IMR-90 (cell line): ENCODE results near the gene CHP2.

Source experiments
- CTCF ChIP-seq: conservative IDR thresholded peaks from 2 replicates; pipeline ENCODE4 v1.5.1; 2012; ENCODE audit warnings: mild to moderate bottlenecking, low read depth, low read length, improper control_type of control experiment
- FOS ChIP-seq: fragments of 150-350 bp; IDR thresholded peaks from 2 replicates; pipeline ENCODE4 v1.6.1; 2016; ENCODE audit warnings: low read depth, low read length
- MAFK ChIP-seq: IDR thresholded peaks from 2 replicates; pipeline ENCODE4 v1.6.1; 2012; ENCODE audit warnings: low read depth, low read length, improper control_type of control experiment
- MAZ ChIP-seq: IDR thresholded peaks from 2 replicates; pipeline ENCODE4 v1.6.1; 2012; ENCODE audit warnings: low read depth, mild to moderate bottlenecking, low read length, improper control_type of control experiment, moderate library complexity, borderline replicate concordance
- POLR2A ChIP-seq: IDR thresholded peaks from 2 replicates; pipeline ENCODE4 v1.6.1; 2012; ENCODE audit warnings: mild to moderate bottlenecking, low read depth, low read length
- RAD21 ChIP-seq: IDR thresholded peaks from 2 replicates; pipeline ENCODE4 v1.6.1; 2012; ENCODE audit warnings: low read length, improper control_type of control experiment
- USF2 ChIP-seq: fragments of 150-350 bp; IDR thresholded peaks from 2 replicates; pipeline ENCODE4 v1.6.1; 2017; ENCODE audit warnings: mild to moderate bottlenecking, antibody characterized with exemption, low read length, low read depth

GRCh38 chr16:23785842-23786241 lies 31.0 kb downstream of the CHP2 start:
- TF ChIP-seq MAZ (no peak), CTCF (no peak), POLR2A (no peak), MAFK (no peak), USF2 (no peak), FOS (no peak), RAD21 (no peak)
